Measurements from ENCODE around the gene MDC1. TPM values are rescaled to one million over a fixed set of nuclear protein-coding genes. Genes with fewer than 3 reads are reported as not detected.

MDC1 gene
- total and polyA plus RNA-seq, 2 of the 13 experiments (the other 11 are each of a cell fraction or from before 2014, with no cell fraction given): 8.4 to 14.0 TPM

DNA sequence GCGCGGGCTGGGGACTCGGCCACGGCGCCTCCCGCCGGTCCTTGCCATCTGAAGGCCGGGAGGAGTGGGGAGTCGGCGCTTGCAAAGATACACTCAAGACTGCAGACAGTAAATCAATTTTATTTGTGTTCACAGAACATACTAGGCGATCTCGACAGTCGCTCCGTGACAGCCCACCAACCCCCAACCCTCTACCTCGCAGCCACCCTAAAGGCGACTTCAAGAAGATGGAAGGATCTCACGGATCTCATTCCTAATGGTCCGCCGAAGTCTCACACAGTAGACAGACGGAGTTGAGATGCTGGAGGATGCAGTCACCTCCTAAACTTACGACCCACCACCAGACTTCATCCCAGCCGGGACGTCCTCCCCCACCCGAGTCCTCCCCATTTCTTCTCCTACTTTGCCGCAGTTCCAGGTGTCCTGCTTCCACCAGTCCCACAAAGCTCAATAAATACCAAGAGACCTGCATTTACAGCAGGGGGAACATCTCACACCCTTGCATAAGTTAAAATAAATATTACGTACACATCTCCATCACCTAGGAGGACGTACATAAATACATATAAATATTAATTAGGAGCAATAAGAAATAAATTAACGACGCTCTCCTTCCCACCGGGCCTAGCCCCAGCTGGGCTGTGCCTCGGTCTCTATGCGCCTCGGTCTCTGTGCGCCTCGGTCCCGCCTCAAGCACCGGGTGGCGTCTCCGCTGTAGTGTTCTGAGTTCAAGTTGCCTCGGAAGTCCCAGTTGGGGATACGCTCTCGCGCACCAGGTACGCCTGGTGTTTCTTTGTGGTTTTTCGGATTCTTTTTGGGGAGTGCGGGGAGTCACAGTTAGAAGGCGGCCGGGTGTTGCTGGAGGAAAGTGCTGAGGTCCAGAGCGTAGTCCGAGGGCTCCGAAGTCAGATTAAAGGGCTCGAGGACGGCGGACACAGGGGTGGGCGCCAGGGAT, 26.3 kb upstream of the MDC1 start (continued):
- TF ChIP-seq, protein P1, sequence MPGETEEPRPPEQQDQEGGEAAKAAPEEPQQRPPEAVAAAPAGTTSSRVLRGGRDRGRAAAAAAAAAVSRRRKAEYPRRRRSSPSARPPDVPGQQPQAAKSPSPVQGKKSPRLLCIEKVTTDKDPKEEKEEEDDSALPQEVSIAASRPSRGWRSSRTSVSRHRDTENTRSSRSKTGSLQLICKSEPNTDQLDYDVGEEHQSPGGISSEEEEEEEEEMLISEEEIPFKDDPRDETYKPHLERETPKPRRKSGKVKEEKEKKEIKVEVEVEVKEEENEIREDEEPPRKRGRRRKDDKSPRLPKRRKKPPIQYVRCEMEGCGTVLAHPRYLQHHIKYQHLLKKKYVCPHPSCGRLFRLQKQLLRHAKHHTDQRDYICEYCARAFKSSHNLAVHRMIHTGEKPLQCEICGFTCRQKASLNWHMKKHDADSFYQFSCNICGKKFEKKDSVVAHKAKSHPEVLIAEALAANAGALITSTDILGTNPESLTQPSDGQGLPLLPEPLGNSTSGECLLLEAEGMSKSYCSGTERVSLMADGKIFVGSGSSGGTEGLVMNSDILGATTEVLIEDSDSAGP (CRISPR knock-in tag; IDR thresholded peaks at IDR 0.05; ENCODE audit: borderline replicate concordance): no peak
- TF ChIP-seq ZNF713 (CRISPR knock-in tag; IDR thresholded peaks at IDR 0.05) (0 out of 2 replicates have a peak, but pooled peaks have one; percentile 89), ZNF775 (CRISPR knock-in tag; IDR thresholded peaks at IDR 0.05; ENCODE audit: borderline replicate concordance) (no peak), NFYC (CRISPR knock-in tag; IDR thresholded peaks at IDR 0.05) (0 out of 2 replicates have a peak, but pooled peaks have one; percentile 6), FOXA3 (CRISPR knock-in tag; IDR thresholded peaks at IDR 0.05) (no peak), ZNF337 (CRISPR knock-in tag; IDR thresholded peaks at IDR 0.05; ENCODE audit: borderline replicate concordance, low read depth) (no peak), ZNF160 (CRISPR knock-in tag; IDR thresholded peaks at IDR 0.05) (no peak), ZNF674 (CRISPR knock-in tag; IDR thresholded peaks at IDR 0.05; ENCODE audit: low read depth) (no peak), MED8 (CRISPR knock-in tag; IDR thresholded peaks at IDR 0.05; ENCODE audit: insufficient replicate concordance) (no peak), PCBP1 (IDR thresholded peaks at IDR 0.05; ENCODE audit: borderline replicate concordance, low read depth, low read length) (0 out of 2 replicates have a peak, but pooled peaks have one; percentile 13)
- TF ChIP-seq, protein P2, sequence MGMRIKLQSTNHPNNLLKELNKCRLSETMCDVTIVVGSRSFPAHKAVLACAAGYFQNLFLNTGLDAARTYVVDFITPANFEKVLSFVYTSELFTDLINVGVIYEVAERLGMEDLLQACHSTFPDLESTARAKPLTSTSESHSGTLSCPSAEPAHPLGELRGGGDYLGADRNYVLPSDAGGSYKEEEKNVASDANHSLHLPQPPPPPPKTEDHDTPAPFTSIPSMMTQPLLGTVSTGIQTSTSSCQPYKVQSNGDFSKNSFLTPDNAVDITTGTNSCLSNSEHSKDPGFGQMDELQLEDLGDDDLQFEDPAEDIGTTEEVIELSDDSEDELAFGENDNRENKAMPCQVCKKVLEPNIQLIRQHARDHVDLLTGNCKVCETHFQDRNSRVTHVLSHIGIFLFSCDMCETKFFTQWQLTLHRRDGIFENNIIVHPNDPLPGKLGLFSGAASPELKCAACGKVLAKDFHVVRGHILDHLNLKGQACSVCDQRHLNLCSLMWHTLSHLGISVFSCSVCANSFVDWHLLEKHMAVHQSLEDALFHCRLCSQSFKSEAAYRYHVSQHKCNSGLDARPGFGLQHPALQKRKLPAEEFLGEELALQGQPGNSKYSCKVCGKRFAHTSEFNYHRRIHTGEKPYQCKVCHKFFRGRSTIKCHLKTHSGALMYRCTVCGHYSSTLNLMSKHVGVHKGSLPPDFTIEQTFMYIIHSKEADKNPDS (CRISPR knock-in tag; IDR thresholded peaks at IDR 0.05): no peak
- TF ChIP-seq, protein P3, sequence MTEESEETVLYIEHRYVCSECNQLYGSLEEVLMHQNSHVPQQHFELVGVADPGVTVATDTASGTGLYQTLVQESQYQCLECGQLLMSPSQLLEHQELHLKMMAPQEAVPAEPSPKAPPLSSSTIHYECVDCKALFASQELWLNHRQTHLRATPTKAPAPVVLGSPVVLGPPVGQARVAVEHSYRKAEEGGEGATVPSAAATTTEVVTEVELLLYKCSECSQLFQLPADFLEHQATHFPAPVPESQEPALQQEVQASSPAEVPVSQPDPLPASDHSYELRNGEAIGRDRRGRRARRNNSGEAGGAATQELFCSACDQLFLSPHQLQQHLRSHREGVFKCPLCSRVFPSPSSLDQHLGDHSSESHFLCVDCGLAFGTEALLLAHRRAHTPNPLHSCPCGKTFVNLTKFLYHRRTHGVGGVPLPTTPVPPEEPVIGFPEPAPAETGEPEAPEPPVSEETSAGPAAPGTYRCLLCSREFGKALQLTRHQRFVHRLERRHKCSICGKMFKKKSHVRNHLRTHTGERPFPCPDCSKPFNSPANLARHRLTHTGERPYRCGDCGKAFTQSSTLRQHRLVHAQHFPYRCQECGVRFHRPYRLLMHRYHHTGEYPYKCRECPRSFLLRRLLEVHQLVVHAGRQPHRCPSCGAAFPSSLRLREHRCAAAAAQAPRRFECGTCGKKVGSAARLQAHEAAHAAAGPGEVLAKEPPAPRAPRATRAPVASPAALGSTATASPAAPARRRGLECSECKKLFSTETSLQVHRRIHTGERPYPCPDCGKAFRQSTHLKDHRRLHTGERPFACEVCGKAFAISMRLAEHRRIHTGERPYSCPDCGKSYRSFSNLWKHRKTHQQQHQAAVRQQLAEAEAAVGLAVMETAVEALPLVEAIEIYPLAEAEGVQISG (CRISPR knock-in tag; IDR thresholded peaks at IDR 0.05): no peak
- TF ChIP-seq, protein P4, sequence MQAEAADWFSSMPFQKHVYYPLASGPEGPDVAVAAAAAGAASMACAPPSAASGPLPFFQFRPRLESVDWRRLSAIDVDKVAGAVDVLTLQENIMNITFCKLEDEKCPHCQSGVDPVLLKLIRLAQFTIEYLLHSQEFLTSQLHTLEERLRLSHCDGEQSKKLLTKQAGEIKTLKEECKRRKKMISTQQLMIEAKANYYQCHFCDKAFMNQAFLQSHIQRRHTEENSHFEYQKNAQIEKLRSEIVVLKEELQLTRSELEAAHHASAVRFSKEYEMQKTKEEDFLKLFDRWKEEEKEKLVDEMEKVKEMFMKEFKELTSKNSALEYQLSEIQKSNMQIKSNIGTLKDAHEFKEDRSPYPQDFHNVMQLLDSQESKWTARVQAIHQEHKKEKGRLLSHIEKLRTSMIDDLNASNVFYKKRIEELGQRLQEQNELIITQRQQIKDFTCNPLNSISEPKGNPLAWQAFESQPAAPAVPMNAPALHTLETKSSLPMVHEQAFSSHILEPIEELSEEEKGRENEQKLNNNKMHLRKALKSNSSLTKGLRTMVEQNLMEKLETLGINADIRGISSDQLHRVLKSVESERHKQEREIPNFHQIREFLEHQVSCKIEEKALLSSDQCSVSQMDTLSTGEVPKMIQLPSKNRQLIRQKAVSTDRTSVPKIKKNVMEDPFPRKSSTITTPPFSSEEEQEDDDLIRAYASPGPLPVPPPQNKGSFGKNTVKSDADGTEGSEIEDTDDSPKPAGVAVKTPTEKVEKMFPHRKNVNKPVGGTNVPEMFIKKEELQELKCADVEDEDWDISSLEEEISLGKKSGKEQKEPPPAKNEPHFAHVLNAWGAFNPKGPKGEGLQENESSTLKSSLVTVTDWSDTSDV (CRISPR knock-in tag; IDR thresholded peaks at IDR 0.05): no peak
- TF ChIP-seq, protein P5, sequence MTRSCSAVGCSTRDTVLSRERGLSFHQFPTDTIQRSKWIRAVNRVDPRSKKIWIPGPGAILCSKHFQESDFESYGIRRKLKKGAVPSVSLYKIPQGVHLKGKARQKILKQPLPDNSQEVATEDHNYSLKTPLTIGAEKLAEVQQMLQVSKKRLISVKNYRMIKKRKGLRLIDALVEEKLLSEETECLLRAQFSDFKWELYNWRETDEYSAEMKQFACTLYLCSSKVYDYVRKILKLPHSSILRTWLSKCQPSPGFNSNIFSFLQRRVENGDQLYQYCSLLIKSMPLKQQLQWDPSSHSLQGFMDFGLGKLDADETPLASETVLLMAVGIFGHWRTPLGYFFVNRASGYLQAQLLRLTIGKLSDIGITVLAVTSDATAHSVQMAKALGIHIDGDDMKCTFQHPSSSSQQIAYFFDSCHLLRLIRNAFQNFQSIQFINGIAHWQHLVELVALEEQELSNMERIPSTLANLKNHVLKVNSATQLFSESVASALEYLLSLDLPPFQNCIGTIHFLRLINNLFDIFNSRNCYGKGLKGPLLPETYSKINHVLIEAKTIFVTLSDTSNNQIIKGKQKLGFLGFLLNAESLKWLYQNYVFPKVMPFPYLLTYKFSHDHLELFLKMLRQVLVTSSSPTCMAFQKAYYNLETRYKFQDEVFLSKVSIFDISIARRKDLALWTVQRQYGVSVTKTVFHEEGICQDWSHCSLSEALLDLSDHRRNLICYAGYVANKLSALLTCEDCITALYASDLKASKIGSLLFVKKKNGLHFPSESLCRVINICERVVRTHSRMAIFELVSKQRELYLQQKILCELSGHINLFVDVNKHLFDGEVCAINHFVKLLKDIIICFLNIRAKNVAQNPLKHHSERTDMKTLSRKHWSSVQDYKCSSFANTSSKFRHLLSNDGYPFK (CRISPR knock-in tag; IDR thresholded peaks at IDR 0.05; ENCODE audit: borderline replicate concordance): no peak; the same call in 1 of the 2 replicates

Data from HepG2 (cell line).